NB4 (cell line): Measurements from ENCODE around the gene GSTA5.

Experiments used
- MAX ChIP-seq: IDR thresholded peaks from 2 replicates; pipeline ENCODE4 v1.6.1; 2011; ENCODE audit warnings: low read depth, low read length
- MYC ChIP-seq: IDR thresholded peaks from 2 replicates; pipeline ENCODE4 v1.6.1; 2011; ENCODE audit warnings: low read depth, low read length
- POLR2A ChIP-seq: IDR thresholded peaks from 2 replicates; pipeline ENCODE4 v1.6.1; 2011; ENCODE audit warnings: mild to moderate bottlenecking; ENCODE audit not compliant: insufficient read length; ENCODE audit errors: extremely low read depth
- TF ChIP-seq, protein P1 (sequence below): IDR thresholded peaks from one replicate; pipeline ENCODE4 v1.5.1; 2012; ENCODE audit warnings: low read depth, low read length

DNA sequence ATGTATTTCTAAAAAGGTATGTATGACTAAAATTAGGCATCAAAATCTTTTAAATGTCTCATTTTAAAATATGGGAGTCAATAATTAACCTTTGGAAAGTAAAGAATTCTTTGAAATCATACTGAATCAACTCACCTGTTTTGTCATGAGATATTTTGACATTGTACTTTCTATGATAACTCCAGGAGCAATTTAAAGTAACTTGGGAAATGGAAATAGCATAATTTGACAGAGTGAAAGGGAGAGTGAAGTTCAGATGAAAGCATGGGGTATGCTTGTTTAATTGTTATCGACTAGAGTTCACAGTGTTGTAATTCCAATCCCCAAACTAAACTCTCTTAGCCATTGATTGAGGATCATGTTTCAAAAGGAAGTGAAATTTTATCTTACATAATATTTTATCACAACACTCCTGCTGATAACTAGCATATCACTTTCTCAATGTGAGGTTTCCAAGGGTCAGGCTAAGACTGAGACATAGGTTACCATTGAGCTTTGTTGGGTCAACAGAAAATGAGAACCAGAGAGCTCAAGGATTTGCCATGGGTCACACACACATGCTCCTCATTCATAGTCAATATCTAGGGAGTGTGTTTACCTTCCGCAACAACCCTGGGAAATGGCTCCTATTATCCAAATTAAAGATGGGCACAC lies 39.3 kb downstream of the GSTA5 start:
- TF ChIP-seq, protein P1, sequence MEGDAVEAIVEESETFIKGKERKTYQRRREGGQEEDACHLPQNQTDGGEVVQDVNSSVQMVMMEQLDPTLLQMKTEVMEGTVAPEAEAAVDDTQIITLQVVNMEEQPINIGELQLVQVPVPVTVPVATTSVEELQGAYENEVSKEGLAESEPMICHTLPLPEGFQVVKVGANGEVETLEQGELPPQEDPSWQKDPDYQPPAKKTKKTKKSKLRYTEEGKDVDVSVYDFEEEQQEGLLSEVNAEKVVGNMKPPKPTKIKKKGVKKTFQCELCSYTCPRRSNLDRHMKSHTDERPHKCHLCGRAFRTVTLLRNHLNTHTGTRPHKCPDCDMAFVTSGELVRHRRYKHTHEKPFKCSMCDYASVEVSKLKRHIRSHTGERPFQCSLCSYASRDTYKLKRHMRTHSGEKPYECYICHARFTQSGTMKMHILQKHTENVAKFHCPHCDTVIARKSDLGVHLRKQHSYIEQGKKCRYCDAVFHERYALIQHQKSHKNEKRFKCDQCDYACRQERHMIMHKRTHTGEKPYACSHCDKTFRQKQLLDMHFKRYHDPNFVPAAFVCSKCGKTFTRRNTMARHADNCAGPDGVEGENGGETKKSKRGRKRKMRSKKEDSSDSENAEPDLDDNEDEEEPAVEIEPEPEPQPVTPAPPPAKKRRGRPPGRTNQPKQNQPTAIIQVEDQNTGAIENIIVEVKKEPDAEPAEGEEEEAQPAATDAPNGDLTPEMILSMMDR: no peak
- TF ChIP-seq MAX: no peak
- no peak for TF ChIP-seq POLR2A
- no peak for TF ChIP-seq MYC
